SW480 (cell line): ENCODE results near the gene PPID.
"Not testable (repeated sequence)": the region's sequence is repeated elsewhere in the genome, so short reads cannot be mapped to it uniquely, and the experiment has no call there.

Experiments used
- DNase-seq: peaks from one replicate; pipeline ENCODE4 v3.0.0-alpha.2; 2016; ENCODE audit warnings: low spot score

PPID gene

GRCh38 chr4:158722917-158723793 is at the start of gene PPID:
PPID (minus strand) TSS chr4:158723396; CDS start chr4:158723288, 108 bp downstream.
- peak; percentile 83 for DNase-seq

- no peak for DNase-seq
Measured at GRCh38 chr4:158771776-158772175, 48.6 kb upstream of the PPID start.

- DNase-seq, result no peak
Measured at GRCh38 chr4:158770671-158771070, 47.5 kb upstream of the PPID start.

DNA sequence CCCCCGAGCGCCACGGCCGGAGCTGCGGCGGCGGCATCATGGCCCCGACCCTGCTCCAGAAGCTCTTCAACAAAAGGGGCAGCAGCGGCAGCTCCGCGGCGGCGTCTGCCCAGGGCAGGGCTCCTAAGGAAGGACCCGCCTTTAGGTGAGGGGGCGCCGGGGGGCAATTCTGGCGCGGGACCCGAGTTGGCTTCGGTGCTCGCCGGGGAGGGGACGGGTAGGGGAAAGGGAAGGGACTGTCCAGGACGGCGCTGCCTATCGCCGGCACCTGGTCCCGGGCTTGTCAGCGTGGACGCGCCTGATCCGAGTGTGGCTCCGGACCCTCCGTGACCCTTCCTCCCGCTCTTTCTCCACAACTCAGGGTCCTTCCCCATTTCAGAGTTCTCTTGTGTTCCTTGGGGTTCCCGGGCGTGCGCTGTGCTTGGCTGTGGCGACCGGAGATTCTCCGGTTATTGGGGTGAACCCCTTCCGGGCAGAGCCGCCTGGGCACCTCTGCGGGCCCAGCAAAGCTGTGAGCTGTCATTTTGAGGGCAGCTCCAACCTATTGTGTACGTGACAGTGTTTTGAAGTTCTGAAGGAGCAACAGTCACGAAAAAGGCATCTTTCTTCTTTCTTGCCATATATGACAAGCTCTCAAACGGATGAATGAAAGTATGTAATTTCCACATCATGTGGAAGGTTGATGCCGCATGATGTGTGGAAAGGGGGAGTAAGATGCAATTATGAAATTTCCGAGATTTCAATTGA is 46.2 kb upstream of the PPID start:
- DNase-seq, result peak; percentile 10

DNA sequence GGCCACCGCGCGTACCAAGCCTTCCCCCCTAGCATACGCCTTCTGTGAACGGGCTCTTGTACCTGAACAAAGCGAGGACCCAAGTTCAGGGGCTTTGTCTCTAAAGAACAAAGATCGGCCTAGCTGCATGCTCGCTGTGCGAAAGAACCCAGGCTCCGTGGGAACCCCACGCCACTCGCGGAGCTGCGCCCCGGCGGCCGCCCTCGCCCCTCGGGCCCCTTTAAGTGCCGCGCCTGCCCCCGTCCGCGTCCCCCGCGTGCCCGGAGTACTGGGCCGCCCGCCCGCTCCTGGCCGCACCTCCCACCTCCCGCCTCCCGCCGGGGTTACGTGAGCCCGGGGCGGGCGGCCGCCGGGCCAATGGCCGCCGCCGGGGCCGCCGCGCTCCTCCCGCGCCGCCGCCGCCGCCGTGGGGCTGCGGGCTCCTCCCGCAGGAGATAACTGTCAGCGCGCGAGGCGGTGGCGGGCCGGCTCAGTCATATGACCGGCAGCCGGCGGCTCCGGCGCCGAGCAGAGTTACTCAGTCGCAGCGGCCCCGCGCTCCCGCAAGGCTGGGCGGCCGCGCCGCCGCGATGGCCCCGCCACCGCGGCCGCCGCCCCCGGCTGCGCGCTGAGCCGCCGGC is 45.5 kb upstream of the PPID start, which contains the start of gene FNIP2:
Gene FNIP2, plus strand, starts transcription at position 472 of the 620 bp plus-strand sequence. CDS start 187 bp downstream, outside the sequence.
- DNase-seq, result peak; percentile 54

DNA sequence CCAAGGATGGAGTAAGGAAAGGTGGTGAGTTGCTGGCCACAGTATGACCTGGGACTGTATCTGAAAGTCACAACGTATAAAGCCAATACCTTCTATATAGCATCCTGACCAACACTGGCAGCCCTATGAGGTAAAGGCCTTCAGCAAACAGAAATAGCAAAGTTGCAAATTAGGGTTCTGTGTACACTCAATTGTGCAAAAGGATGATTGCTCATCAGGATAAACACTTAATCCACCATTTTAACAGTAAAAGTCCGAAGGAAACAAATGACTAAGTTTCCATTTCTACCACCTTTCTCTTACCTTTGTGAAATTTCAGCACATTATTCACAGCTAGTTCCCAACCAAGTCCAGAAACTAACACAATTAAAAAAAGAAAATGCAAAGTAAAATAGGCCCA is 44.3 kb upstream of the PPID start:
- DNase-seq, result no peak

- DNase-seq, result no peak
Measured at GRCh38 chr4:158766434-158767044, 43.3 kb upstream of the PPID start.

- DNase-seq, result no peak
Measured at GRCh38 chr4:158763462-158763861, 40.3 kb upstream of the PPID start.

DNA sequence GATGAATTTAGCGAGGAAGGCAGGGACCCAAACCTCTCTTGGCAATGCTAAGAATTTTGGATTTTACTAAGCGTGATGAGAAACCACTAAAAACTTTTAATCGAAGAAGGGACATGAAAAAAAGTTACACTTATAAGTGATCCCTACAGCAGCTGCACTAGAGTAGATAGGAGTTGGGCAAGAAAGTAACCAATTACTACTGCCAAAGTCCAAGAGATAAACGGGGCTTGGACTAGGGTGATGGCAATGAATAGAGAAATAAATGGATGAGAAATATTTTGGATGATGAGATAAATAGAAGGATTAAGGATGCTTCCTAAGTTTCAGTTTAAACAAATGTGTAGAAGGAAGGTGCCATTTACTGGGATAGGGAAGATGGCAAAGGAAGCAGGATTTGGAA is 39.4 kb upstream of the PPID start:
- no peak for DNase-seq

- DNase-seq, result no peak
Measured at GRCh38 chr4:158760866-158761265, 37.7 kb upstream of the PPID start.

DNA sequence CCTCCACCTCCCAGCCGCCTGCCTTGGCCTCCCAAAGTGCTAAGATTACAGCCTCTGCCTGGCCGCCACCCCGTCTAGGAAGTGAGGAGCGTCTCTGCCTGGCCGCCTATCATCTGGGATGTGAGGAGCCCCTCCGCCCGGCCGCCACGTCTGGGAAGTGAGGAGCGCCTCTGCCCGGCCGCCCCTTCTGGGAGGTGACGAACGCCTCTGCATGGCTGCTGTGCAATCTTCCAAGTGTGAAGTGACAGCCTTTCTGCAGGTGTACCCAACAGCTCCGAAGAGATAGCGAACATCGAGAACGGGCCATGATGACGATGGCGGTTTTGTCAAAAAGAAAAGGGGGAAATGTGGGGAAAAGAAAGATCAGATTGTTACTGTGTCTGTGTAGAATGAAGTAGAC is 36.3 kb upstream of the PPID start:
- not testable (repeated sequence) for DNase-seq

GRCh38 chr4:158758703-158759102 is 35.5 kb upstream of the PPID start:
- DNase-seq, result no peak

DNA sequence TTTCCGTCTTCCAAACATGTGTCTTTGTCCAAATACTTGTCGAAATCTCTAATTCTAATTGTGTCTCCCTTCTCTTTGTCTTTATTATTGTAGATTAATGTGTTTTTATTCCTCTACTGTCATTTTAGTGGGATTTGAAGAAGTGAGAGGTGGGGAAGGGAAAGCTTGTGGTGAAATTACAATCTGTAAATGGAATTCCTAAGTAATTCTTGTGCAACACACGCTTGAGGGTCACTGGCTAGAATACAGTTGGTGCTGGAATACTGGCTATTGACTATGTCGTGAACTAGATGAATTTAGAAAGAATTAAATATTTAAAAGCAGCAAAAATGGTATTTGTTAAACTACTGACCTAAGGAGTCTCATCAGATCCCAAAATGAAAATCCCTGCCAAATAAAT is 34.9 kb upstream of the PPID start:
- DNase-seq, result no peak

DNA sequence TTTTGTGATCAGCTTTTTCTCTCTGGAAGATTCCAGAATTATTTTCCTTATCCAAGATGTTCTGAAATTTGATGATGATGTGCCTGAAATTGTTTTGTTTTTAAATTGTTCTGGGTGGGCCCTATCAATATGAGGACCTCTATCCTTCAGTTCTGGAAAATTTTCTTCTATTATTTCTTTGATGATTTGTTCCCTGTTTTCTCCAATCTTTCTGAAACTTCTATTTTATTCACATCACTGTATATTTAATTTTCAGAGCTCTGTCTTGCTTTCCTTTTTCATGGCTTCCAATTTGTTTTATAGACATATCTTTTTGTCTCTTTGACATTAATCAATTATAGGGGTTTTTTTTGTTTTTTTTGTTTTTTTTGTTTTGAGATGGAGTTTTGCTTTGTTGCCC is 33.4 kb upstream of the PPID start:
- DNase-seq, result no peak

DNA sequence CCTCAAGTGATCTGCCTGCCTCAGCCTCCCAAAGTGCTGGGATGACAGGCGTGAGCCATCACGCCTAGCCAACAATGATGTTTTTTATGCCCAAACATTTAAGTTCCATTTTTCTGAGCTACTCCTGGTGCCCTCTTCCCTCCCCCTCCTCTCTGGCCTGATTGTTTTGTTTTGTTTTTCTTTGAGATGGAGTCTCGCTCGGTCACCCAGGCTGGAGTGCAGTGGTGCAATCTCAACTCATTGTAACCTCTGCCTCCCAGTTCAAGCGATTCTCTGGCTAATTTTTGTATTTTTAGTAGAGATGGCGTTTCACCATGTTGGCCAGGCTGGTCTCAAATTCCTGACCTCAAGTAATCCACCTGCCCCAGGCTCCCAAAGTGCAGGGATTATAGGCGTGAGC is 32.6 kb upstream of the PPID start:
- DNase-seq, result not testable (repeated sequence)

- no peak for DNase-seq
Measured at GRCh38 chr4:158754385-158755180, 31.4 kb upstream of the PPID start.

DNA sequence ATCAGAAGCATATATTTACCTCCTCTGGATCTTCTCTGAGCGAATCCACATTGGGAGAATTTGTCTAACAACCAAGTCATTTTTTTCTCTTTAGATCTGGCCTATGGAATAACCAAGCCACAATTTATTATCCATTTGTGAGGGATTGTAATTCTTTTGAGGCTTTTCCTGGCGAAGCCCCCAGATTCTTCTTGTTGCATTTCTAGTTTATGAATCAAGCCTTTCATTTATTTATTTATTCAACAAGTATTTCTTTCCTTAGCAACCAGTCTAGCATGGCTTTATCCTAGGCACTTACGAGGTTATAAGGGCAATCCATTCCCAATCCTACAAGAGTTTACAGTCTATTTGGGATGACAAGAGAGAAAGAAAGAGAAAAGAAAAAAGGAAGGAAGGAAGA is 27.2 kb upstream of the PPID start:
- no peak for DNase-seq

- not testable (repeated sequence) for DNase-seq
Measured at GRCh38 chr4:158746537-158746936, 23.3 kb upstream of the PPID start.

GRCh38 chr4:158741326-158742021 is 18.3 kb upstream of the PPID start:
- DNase-seq, result no peak

DNA sequence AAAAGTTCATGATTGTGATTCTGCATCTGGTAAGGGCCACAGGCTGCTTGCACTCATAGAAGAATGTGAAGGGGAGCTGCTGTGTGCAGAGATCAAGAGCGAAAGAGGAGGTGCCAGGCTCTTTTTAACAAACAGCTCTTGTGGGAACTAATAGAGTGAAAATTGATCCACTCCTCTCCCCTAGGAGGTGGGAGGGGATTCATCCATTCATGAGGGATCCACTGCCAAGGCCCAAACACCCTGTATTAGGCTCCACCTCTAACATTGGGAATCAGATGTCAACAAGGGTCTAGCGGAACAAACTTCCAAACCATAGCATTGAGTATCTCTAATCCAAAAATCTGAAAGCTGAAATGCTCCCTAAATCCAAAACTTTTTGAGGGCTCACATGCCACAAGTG is 16.4 kb upstream of the PPID start:
- DNase-seq, result no peak

DNA sequence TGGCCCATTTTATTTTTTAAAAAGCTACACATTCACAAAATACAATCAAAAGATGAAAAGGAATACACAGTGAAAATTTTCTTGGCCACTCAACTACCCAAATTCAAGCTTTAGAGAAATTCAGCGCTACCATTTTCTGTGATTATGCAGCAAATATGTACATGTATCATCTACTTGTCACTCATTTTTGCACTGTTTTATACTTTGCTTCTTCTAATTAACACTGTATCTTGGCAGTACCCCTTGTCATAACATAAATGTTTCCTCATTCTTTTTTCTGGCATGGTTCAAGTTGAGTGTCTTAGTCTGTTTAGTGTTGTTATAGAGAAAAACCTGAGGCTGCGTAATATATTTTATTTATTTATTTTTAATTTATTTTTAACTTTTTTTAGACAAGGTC is 15.7 kb upstream of the PPID start:
- no peak for DNase-seq
